ENCODE measurements around the gene HTR3B.

The HTR3B gene

GRCh38 chr11:113865873-113866272, 38.7 kb upstream of the HTR3B start:
- no peak for DNase-seq (ENCODE audit: low spot score)
- in situ Hi-C loops (cut with MboI; ENCODE audit: low pct_unique_long_range_greater_than_20kb, low sequenced_read_pairs, unreplicated experiment), result no loop called here
- no peak for TF ChIP-seq CTCF (IDR thresholded peaks at IDR 0.05; ENCODE audit: extremely low read depth, insufficient read depth, missing control alignments)

GRCh38 chr11:113867843-113868503, 36.6 kb upstream of the HTR3B start:
- no peak for DNase-seq (ENCODE audit: low spot score)
- TF ChIP-seq CTCF (IDR thresholded peaks at IDR 0.05; ENCODE audit: extremely low read depth, insufficient read depth, missing control alignments), result no peak
- in situ Hi-C loops (cut with MboI; ENCODE audit: low pct_unique_long_range_greater_than_20kb, low sequenced_read_pairs, unreplicated experiment), result no loop called here

DNA sequence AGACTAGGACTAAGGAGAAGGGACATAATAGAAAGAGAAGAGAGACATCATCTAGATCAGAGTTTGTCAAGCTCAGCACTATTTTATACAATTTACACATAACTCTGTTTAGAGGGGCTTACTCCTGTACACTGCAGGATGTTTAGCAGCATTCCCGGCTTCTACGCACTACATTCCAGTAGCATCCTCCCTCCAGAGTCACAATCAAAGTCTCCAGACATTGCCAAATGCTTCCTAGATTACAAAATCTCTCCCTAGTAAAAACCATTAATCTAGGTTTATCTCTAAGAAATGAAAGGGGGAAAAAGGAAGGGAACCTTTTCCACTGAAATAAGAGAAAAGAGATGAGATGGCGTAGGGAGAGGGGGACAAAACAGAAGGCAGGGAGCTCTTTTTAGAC, 33.3 kb upstream of the HTR3B start:
- in situ Hi-C loops (cut with MboI; ENCODE audit: low pct_unique_long_range_greater_than_20kb, low sequenced_read_pairs, unreplicated experiment), result no loop called here
- no peak for TF ChIP-seq CTCF (IDR thresholded peaks at IDR 0.05; ENCODE audit: extremely low read depth, insufficient read depth, missing control alignments)
- DNase-seq (ENCODE audit: low spot score), result no peak

DNA sequence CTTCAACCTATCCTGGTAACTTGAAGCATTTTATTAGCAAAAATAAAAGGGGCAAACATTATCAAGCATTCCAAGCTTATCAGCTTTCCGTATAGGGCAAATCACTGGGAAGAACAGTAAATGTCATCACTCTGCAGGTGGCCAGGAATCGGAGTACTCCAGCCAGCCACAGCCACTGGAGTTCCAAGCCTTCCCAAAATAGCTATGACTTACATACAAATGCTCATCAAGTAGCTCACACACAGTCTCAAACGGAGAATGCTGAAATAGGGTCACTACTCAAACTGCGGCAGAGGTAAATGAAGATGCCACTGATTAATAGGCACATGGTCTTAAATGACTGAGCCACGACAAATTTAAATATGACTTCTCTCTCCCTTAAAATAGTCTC, 31.4 kb upstream of the HTR3B start:
- no peak for TF ChIP-seq CTCF (IDR thresholded peaks at IDR 0.05; ENCODE audit: extremely low read depth, insufficient read depth, missing control alignments)
- no peak for DNase-seq (ENCODE audit: low spot score)
- in situ Hi-C loops (cut with MboI; ENCODE audit: low pct_unique_long_range_greater_than_20kb, low sequenced_read_pairs, unreplicated experiment), result no loop called here

DNA sequence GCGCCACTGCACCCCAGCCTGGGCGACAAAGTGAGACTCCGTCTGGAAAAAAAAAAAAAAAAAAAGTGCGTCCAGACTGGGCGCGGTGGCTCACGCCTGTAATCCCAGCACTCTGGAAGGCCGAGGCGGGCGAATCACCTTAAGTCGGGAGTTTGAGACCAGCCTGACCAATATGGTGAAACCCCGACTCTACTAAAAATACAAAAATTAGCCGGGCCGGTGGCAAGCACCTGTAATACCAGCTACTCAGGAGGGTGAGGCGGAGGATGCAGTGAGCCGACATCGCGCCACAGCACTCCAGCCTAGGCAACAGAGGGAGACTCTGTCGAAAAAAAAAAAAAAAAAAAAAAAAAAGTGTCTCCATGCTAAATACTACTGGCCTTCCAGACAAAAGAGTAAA, 30.5 kb upstream of the HTR3B start:
- in situ Hi-C loops (cut with MboI; ENCODE audit: low pct_unique_long_range_greater_than_20kb, low sequenced_read_pairs, unreplicated experiment), result no loop called here
- TF ChIP-seq CTCF (IDR thresholded peaks at IDR 0.05; ENCODE audit: extremely low read depth, insufficient read depth, missing control alignments), result no peak
- DNase-seq (ENCODE audit: low spot score), result no peak

DNA sequence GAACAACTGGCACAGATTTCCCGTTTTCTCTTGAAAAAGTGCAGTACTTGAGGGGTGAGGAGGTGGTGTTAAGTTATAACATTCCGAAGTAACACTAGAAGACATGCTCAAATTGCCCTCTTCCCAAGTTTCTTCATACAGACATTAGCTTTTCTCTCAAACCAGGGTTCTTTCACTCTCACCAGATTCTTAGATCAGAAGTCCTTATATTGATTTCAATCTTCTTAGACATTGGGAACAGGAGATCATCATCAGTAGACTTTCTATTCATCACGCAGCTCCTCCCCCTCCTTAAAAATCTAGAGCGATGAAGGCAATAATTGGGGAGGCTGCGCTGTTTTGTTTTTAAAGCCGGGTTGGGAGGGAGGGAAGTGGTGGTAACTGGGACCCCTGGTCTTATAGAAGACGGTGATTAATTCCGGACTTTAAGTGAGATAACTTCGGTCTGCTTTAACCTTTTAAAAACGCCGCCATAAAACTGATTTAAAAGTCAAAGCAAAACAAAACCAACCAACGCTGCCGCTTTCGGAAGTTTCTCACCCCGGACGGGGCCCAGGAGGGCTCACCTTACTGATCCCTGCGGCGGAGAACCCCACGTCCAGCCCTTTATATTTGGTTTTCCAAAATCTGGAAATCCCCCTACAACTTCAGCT, 29.9 kb upstream of the HTR3B start:
- no peak for TF ChIP-seq CTCF (IDR thresholded peaks at IDR 0.05; ENCODE audit: extremely low read depth, insufficient read depth, missing control alignments)
- DNase-seq (ENCODE audit: low spot score), result peak; percentile 70
- in situ Hi-C loops (cut with MboI; ENCODE audit: low pct_unique_long_range_greater_than_20kb, low sequenced_read_pairs, unreplicated experiment), result loop anchor here (25.0 kb wide), 1 partner anchor 388 kb away; no protein-coding TSS in a partner anchor

Data from GM13977 (cell line).